GM12878 (cell line): Measurements from ENCODE around the gene ZNF804B. TPM values are rescaled to one million over a fixed set of nuclear protein-coding genes. Genes with fewer than 3 reads are reported as not detected.

Source experiments
- ATAC-seq: fragments of 200-7000 bp; cut with Tn5 transposase; 3 replicates; pipeline ENCODE4 v1.9.1; 2020; ENCODE audit warnings: mild to moderate bottlenecking, moderate library complexity
- BruUV-seq: library from RNA; stranded (reverse); fragments of 400-500 nt; replicated peaks from 2 replicates; lab custom pipeline; 2021; lab: Mats Ljungman, UMichigan
- CTCF ChIA-PET: fragments of 300-600 bp; sonication (Branson Sonifier 250); formaldehyde crosslinking; extraction: SDS; loops from one replicate; lab custom pipeline; 2021; ENCODE audit warnings: inconsistent platforms; lab: Yijun Ruan, JAX
- POLR2A ChIA-PET: fragments of 350-600 bp; formaldehyde crosslinking; extraction: SDS; loops from one replicate; lab custom pipeline; 2021; ENCODE audit warnings: inconsistent platforms; lab: Charles Lee
- RAD21 ChIA-PET: fragments of 300-600 bp; sonication (Branson Sonifier 250); formaldehyde crosslinking; loops from one replicate; lab custom pipeline; 2023; ENCODE audit warnings: antibody characterized with exemption; ENCODE audit not compliant: unreplicated experiment; lab: Charles Lee
- SMC1A ChIA-PET: fragments of 300-600 bp; sonication (Branson Sonifier 250); formaldehyde crosslinking; loops from one replicate; lab custom pipeline; 2023; ENCODE audit not compliant: unreplicated experiment, uncharacterized antibody; lab: Charles Lee
- DNase-seq: peaks from one replicate; pipeline ENCODE4 v3.0.0-alpha.2; 2011; ENCODE audit warnings: low read depth, low spot score
- FAIRE-seq: peaks from 3 replicates; lab custom pipeline; 2011; peaks lifted over from hg19 to GRCh38; lab: Jason Lieb, UNC
- H2AFZ ChIP-seq: 2 replicates; pipeline ENCODE4 v1.6.0; 2011; ENCODE audit warnings: low read depth, low read length, control low read depth; ENCODE audit not compliant: control insufficient read depth
- H3K27ac ChIP-seq: 2 replicates; pipeline ENCODE4 v1.5.1; 2011; ENCODE audit warnings: control low read depth; ENCODE audit not compliant: control insufficient read depth, insufficient read depth
- H3K27me3 ChIP-seq, 2 experiments: replicated peaks in 1 of 2; 2 replicates each; pipeline versions ENCODE4 v1.6.0 to v1.6.1; 2011; ENCODE audit warnings: low read length in 1 of 2; ENCODE audit not compliant: control insufficient read depth in 2 of 2, insufficient read depth in 2 of 2
- H3K36me3 ChIP-seq, 2 experiments: 2 replicates each; pipeline ENCODE4 v1.5.1; 2011; ENCODE audit warnings: low read length in 1 of 2; ENCODE audit not compliant: control insufficient read depth in 2 of 2, insufficient read depth in 2 of 2
- H3K4me1 ChIP-seq: 2 replicates; pipeline ENCODE4 v1.6.1; 2011; ENCODE audit warnings: mild to moderate bottlenecking, low read length, moderate library complexity, mixed read lengths; ENCODE audit not compliant: control insufficient read depth, insufficient read depth
- H3K4me2 ChIP-seq: 2 replicates; pipeline ENCODE4 v1.6.0; 2011; ENCODE audit warnings: control low read depth; ENCODE audit not compliant: control insufficient read depth, insufficient read depth
- H3K4me3 ChIP-seq: fragments of 200-600 bp; sonication (generic); 2 replicates; pipeline ENCODE4 v1.5.1; 2016
- H3K79me2 ChIP-seq: 2 replicates; pipeline ENCODE4 v1.6.0; 2011; ENCODE audit warnings: low read length; ENCODE audit not compliant: control insufficient read depth, insufficient read depth
- H3K9ac ChIP-seq: 2 replicates; pipeline ENCODE4 v1.8.0; 2011; ENCODE audit warnings: low read length, control low read depth, mixed read lengths; ENCODE audit not compliant: control insufficient read depth, insufficient read depth
- H3K9me3 ChIP-seq: replicated peaks from 3 replicates; pipeline ENCODE4 v1.5.1; 2011; ENCODE audit warnings: mild to moderate bottlenecking, low read length; ENCODE audit not compliant: control insufficient read depth, insufficient read depth
- H4K20me1 ChIP-seq: 2 replicates; pipeline ENCODE4 v1.6.0; 2011; ENCODE audit not compliant: control insufficient read depth, insufficient read depth
- BCLAF1 ChIP-seq: fragments of 450-650 bp; IDR thresholded peaks from 2 replicates; pipeline ENCODE4 v1.6.1; 2017; ENCODE audit warnings: antibody characterized with exemption, mild to moderate bottlenecking, moderate library complexity
- BHLHE40 ChIP-seq, 2 experiments: fragments of 450-650 bp in 1 of 2; IDR thresholded peaks; 2 replicates each; pipeline ENCODE4 v1.6.1; 2011 to 2017; ENCODE audit warnings: low read depth in 2 of 2, borderline replicate concordance in 1 of 2, improper control_type of control experiment in 1 of 2, low read length in 1 of 2, mild to moderate bottlenecking in 1 of 2
- BRCA1 ChIP-seq: IDR thresholded peaks from 2 replicates; pipeline ENCODE4 v1.6.1; 2011; ENCODE audit warnings: low read depth, low read length, improper control_type of control experiment
- DPF2 ChIP-seq: fragments of 450-650 bp; IDR thresholded peaks from 2 replicates; pipeline ENCODE4 v1.6.1; 2017; ENCODE audit warnings: mild to moderate bottlenecking
- FOXK2 ChIP-seq: fragments of 450-650 bp; IDR thresholded peaks from 2 replicates; pipeline ENCODE4 v1.6.1; 2017; ENCODE audit warnings: mild to moderate bottlenecking, moderate library complexity
- FOXM1 ChIP-seq: IDR thresholded peaks from 2 replicates; pipeline ENCODE4 v1.6.1; 2012; ENCODE audit warnings: low read depth, mild to moderate bottlenecking, inconsistent platforms, low read length, moderate library complexity
- NKRF ChIP-seq: fragments of 450-650 bp; conservative IDR thresholded peaks from 2 replicates; pipeline ENCODE4 v1.6.1; 2017; ENCODE audit warnings: mild to moderate bottlenecking, moderate library complexity
- SPI1 ChIP-seq: IDR thresholded peaks from 2 replicates; pipeline ENCODE4 v1.6.1; 2011; ENCODE audit warnings: low read depth, mild to moderate bottlenecking, low read length, moderate library complexity, borderline replicate concordance; ENCODE audit not compliant: insufficient read depth
- ZSCAN29 ChIP-seq: fragments of 450-650 bp; IDR thresholded peaks from 2 replicates; pipeline ENCODE4 v1.6.1; 2017; ENCODE audit warnings: mild to moderate bottlenecking, moderate library complexity
- WGBS: methylation state at CpG from one replicate; pipeline ENCODE4 v1.1.6; 2016; ENCODE audit warnings: low lambda C conversion rate; ENCODE audit not compliant: insufficient replicate concordance, insufficient coverage; ENCODE audit errors: missing lambda C conversion rate; 5-methylcytosine and 5-hydroxymethylcytosine counted together
- in situ Hi-C: fragments of 300-500 bp; cut with MboI; formaldehyde crosslinking; loops from 9 replicates; pipeline ENCODE4 v1.14.3; 2018; ENCODE audit warnings: mixed read lengths
- intact Hi-C: fragments of 100-400 bp; cut with micrococcal nuclease; formaldehyde crosslinking; loops from one replicate; pipeline ENCODE4 v1.14.2; 2022; ENCODE audit not compliant: unreplicated experiment
- polyA plus RNA-seq, 11 experiments: library from polyadenylated mRNA; depleted of rRNA in 4 of 11; unstranded in 6 of 11; stranded (reverse) in 5 of 11; fragments of >200 nt; fragmentation: Nextera tagmentation in 4 of 11; fragmentation: Illumina TruSeq in 1 of 11; extraction: Ambion mirVana in 4 of 11; extraction: Trizol in 1 of 11; gene quantifications; 1 replicate in 1 of 11; 2 replicates in 10 of 11; pipeline versions ENCODE4 v1.2.1 to v1.2.3, GENCODE V29; 2011 to 2016; ENCODE audit warnings: inconsistent platforms in 2 of 11, missing spikeins in 2 of 11, low read depth in 1 of 11
- total RNA-seq, 4 experiments: library from RNA; depleted of rRNA in 3 of 4; stranded (reverse); fragments of >200 nt in 3 of 4; fragmentation: Illumina TruSeq in 1 of 4; extraction: Trizol in 1 of 4; gene quantifications; 2 replicates each; pipeline versions ENCODE4 v1.2.1 to v1.2.3, GENCODE V29; 2013 to 2021
- TF ChIP-seq, protein P1 (sequence below): fragments of 150-350 bp; IDR thresholded peaks from 2 replicates; pipeline ENCODE4 v1.6.1; 2016; ENCODE audit warnings: low read depth, low read length
- TF ChIP-seq, protein P2 (sequence below): IDR thresholded peaks from 2 replicates; pipeline ENCODE4 v1.6.1; 2012; ENCODE audit warnings: improper control_type of control experiment, low read depth, low read length; ENCODE audit not compliant: insufficient replicate concordance

Gene ZNF804B
- total and polyA plus RNA-seq, 10 of the 15 experiments (the other 5 are each of a cell fraction or from before 2014, with no cell fraction given) = not detected

DNA sequence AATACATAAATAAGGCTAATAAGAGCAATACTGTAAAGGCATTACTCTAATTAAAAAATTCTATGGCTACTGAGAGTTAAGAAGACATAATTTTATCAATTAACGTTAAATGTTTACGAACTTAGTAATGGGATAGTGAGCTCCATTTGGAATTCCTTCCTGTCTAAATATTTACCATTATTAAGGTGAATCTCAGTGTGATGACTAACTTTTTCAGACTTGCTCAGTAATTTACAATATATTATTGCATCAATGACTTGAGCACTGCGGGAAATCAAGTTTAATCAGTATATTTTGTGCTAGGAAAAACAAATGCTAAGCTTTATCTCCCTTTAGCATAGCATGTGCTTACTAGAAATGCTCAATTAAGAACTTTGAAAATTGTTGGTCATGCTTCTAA is 318.5 kb downstream of the ZNF804B start:
- in situ Hi-C loops (no loop called here), intact Hi-C loops (no loop called here)
- no peak for ATAC-seq
- TF ChIP-seq, protein P1, sequence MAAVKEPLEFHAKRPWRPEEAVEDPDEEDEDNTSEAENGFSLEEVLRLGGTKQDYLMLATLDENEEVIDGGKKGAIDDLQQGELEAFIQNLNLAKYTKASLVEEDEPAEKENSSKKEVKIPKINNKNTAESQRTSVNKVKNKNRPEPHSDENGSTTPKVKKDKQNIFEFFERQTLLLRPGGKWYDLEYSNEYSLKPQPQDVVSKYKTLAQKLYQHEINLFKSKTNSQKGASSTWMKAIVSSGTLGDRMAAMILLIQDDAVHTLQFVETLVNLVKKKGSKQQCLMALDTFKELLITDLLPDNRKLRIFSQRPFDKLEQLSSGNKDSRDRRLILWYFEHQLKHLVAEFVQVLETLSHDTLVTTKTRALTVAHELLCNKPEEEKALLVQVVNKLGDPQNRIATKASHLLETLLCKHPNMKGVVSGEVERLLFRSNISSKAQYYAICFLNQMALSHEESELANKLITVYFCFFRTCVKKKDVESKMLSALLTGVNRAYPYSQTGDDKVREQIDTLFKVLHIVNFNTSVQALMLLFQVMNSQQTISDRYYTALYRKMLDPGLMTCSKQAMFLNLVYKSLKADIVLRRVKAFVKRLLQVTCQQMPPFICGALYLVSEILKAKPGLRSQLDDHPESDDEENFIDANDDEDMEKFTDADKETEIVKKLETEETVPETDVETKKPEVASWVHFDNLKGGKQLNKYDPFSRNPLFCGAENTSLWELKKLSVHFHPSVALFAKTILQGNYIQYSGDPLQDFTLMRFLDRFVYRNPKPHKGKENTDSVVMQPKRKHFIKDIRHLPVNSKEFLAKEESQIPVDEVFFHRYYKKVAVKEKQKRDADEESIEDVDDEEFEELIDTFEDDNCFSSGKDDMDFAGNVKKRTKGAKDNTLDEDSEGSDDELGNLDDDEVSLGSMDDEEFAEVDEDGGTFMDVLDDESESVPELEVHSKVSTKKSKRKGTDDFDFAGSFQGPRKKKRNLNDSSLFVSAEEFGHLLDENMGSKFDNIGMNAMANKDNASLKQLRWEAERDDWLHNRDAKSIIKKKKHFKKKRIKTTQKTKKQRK = no peak
- TF ChIP-seq, protein P2, sequence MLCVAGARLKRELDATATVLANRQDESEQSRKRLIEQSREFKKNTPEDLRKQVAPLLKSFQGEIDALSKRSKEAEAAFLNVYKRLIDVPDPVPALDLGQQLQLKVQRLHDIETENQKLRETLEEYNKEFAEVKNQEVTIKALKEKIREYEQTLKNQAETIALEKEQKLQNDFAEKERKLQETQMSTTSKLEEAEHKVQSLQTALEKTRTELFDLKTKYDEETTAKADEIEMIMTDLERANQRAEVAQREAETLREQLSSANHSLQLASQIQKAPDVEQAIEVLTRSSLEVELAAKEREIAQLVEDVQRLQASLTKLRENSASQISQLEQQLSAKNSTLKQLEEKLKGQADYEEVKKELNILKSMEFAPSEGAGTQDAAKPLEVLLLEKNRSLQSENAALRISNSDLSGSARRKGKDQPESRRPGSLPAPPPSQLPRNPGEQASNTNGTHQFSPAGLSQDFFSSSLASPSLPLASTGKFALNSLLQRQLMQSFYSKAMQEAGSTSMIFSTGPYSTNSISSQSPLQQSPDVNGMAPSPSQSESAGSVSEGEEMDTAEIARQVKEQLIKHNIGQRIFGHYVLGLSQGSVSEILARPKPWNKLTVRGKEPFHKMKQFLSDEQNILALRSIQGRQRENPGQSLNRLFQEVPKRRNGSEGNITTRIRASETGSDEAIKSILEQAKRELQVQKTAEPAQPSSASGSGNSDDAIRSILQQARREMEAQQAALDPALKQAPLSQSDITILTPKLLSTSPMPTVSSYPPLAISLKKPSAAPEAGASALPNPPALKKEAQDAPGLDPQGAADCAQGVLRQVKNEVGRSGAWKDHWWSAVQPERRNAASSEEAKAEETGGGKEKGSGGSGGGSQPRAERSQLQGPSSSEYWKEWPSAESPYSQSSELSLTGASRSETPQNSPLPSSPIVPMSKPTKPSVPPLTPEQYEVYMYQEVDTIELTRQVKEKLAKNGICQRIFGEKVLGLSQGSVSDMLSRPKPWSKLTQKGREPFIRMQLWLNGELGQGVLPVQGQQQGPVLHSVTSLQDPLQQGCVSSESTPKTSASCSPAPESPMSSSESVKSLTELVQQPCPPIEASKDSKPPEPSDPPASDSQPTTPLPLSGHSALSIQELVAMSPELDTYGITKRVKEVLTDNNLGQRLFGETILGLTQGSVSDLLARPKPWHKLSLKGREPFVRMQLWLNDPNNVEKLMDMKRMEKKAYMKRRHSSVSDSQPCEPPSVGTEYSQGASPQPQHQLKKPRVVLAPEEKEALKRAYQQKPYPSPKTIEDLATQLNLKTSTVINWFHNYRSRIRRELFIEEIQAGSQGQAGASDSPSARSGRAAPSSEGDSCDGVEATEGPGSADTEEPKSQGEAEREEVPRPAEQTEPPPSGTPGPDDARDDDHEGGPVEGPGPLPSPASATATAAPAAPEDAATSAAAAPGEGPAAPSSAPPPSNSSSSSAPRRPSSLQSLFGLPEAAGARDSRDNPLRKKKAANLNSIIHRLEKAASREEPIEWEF = no peak
- TF ChIP-seq SPI1 = no peak
- no peak for TF ChIP-seq DPF2
- no peak for TF ChIP-seq BHLHE40 (IDR thresholded peaks at IDR 0.05; ENCODE audit: borderline replicate concordance in 1 of 2, low read depth in 2 of 2, low read length in 1 of 2)
- TF ChIP-seq NKRF = no peak
- no peak for TF ChIP-seq FOXM1
- no peak for TF ChIP-seq BRCA1
- TF ChIP-seq BCLAF1 = no peak
- no peak for TF ChIP-seq FOXK2
- TF ChIP-seq ZSCAN29 = no peak
- FAIRE-seq = no peak
- no peak overlapping the region for H3K4me2 ChIP-seq
- H3K4me1 ChIP-seq = no peaks in the 10 kb centered on the region
- H3K9ac ChIP-seq = no peak overlapping the region
- no peak overlapping the region for H2AFZ ChIP-seq
- BruUV-seq = no TSS peak
- ChIA-PET POLR2A (no interaction called here), SMC1A (no interaction called here), CTCF (no interaction called here), RAD21 (no interaction called here)
- DNase-seq = no peak
- 50% methylated on average over 3 of the region's 3 CpGs for WGBS
- no peak overlapping the region for H3K4me3 ChIP-seq
- H3K36me3 ChIP-seq = no peaks in the 10 kb centered on the region
- no peaks in the 10 kb centered on the region for H3K79me2 ChIP-seq
- H3K9me3 ChIP-seq = no peaks in the 10 kb centered on the region
- H3K27me3 ChIP-seq = no peaks in the 10 kb centered on the region
- no peak overlapping the region for H3K27ac ChIP-seq
- no peaks in the 10 kb centered on the region for H4K20me1 ChIP-seq
